Measurements from ENCODE around the gene ALKBH6.

ALKBH6 gene

DNA sequence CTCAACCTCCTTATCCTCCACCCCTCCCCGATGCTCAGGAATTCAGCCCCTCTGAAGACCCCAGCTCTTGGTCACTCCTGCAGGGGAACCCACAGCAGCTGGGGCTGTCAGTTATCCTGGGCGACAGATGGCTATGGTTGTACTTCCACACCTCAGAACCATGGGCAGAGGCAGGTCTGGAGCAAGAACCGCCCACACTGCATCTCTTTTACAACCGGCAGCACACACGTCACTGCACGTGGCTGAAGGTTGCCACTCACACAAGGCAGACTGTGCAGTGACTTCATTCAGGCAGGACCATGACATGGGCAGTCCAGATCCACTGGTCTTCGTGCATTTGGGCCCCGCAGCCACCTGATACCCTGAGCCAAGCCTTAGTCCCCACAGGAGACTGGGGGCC, 40.5 kb downstream of the ALKBH6 start:
- TF ChIP-seq, protein P1, sequence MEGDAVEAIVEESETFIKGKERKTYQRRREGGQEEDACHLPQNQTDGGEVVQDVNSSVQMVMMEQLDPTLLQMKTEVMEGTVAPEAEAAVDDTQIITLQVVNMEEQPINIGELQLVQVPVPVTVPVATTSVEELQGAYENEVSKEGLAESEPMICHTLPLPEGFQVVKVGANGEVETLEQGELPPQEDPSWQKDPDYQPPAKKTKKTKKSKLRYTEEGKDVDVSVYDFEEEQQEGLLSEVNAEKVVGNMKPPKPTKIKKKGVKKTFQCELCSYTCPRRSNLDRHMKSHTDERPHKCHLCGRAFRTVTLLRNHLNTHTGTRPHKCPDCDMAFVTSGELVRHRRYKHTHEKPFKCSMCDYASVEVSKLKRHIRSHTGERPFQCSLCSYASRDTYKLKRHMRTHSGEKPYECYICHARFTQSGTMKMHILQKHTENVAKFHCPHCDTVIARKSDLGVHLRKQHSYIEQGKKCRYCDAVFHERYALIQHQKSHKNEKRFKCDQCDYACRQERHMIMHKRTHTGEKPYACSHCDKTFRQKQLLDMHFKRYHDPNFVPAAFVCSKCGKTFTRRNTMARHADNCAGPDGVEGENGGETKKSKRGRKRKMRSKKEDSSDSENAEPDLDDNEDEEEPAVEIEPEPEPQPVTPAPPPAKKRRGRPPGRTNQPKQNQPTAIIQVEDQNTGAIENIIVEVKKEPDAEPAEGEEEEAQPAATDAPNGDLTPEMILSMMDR (IDR thresholded peaks at IDR 0.05) = no peak

DNA sequence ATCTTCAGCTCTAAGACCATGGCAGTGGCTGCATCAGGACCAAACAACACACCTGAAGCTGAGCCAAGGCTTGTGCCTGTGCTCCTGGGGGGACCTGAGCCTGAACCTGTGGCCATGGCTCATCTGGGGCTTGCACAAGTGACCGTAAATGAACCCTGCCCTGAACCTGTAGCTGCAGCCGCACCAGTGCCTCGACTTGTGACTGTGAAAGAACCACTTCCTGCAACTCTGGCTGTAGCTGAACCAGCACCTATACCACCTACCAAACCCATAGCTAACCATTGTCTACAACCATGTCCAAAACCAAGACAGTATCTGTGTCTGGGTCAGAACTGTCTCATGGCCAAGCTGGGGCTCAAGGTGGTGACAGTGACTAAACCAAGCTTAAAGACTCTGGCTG, 47.2 kb downstream of the ALKBH6 start:
- TF ChIP-seq, protein P1 (IDR thresholded peaks at IDR 0.05) = no peak

- TF ChIP-seq, protein P1 (IDR thresholded peaks at IDR 0.05) = no peak
Observed at GRCh38 chr19:35963514-35963913, 50.5 kb downstream of the ALKBH6 start.

GRCh38 chr19:35960432-35960972, 53.5 kb downstream of the ALKBH6 start:
- TF ChIP-seq, protein P1 (IDR thresholded peaks at IDR 0.05) = no peak

DNA sequence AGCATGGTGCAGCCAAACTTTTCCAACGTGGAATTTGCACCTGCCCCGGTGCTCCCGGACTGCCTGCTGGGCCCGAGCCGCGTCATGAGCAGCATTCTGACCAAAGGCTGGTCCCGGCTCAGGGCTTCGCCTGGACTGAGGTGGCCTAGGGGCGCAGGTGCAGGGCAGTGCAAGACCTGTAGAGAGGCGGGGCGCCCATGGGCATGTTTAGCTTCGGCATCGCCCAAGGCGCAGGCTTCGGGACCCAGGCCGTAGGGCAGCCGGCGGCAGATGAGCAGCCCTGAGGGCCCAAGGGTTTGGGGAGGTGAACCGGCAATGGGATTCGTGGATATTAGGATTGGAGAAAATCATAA, 54.1 kb downstream of the ALKBH6 start:
- TF ChIP-seq, protein P1 (IDR thresholded peaks at IDR 0.05) = no peak

All from LNCAP (cell line).